K562 (cell line): Measurements from ENCODE around the gene OMG. TPM values are rescaled to one million over a fixed set of nuclear protein-coding genes. Genes with fewer than 3 reads are reported as not detected.
A peak's percentile ranks its signal among the peaks of the same experiment; 100 is the strongest.

Experiments used
- ARID3A ChIP-seq: IDR thresholded peaks from 2 replicates; pipeline ENCODE4 v1.6.1; 2012; ENCODE audit warnings: low read depth, low read length, improper control_type of control experiment, borderline replicate concordance
- FOXM1 ChIP-seq, 2 experiments: fragments of 450-650 bp in 1 of 2; sonication (generic) in 1 of 2; formaldehyde crosslinking in 1 of 2; IDR thresholded peaks; 2 replicates each; pipeline versions ENCODE4 v1.6.1 to v1.9.0; 2017 to 2022; ENCODE audit warnings: low read depth in 2 of 2, mild to moderate bottlenecking in 2 of 2, missing genetic modification reagents in 1 of 2, moderate library complexity in 1 of 2
- GABPB2 ChIP-seq: fragments of 250-450 bp; sonication (Bioruptor Pico); conservative IDR thresholded peaks from 2 replicates; pipeline ENCODE4 v1.5.1; 2021; ENCODE audit warnings: mild to moderate bottlenecking
- HDAC1 ChIP-seq, 2 experiments: fragments of 450-650 bp; IDR thresholded peaks; 2 replicates each; pipeline ENCODE4 v1.6.1; 2016 to 2017; ENCODE audit warnings: inconsistent platforms in 1 of 2, mild to moderate bottlenecking in 1 of 2, moderate library complexity in 1 of 2
- MBD1 ChIP-seq: fragments of 250-450 bp; sonication (Bioruptor Pico); IDR thresholded peaks from 2 replicates; pipeline ENCODE4 v1.8.0; 2022; ENCODE audit warnings: inconsistent platforms
- MBD2 ChIP-seq: sonication (generic); IDR thresholded peaks from 2 replicates; pipeline ENCODE4 v1.6.1; 2016; ENCODE audit warnings: low read depth, borderline replicate concordance
- MTA2 ChIP-seq: fragments of 450-650 bp; IDR thresholded peaks from 2 replicates; pipeline ENCODE4 v1.6.1; 2016; ENCODE audit warnings: low read depth
- NFATC3 ChIP-seq: fragments of 450-650 bp; IDR thresholded peaks from 2 replicates; pipeline ENCODE4 v1.6.1; 2017; ENCODE audit warnings: mild to moderate bottlenecking
- NFIX ChIP-seq: fragments of 250-450 bp; sonication (Bioruptor Pico); IDR thresholded peaks from 2 replicates; pipeline ENCODE4 v1.4.0; 2020; ENCODE audit warnings: low read depth, mild to moderate bottlenecking, moderate library complexity
- POLR3G ChIP-seq: IDR thresholded peaks from 2 replicates; pipeline ENCODE4 v1.6.1; 2011; ENCODE audit not compliant: insufficient read length, insufficient replicate concordance; ENCODE audit errors: extremely low read depth
- RBBP5 ChIP-seq: fragments of 200-600 bp; sonication (generic); IDR thresholded peaks from 2 replicates; pipeline ENCODE4 v1.6.1; 2012; ENCODE audit warnings: borderline replicate concordance, mild to moderate bottlenecking, low read length, control low read depth, inconsistent platforms; ENCODE audit not compliant: insufficient read depth, poor library complexity, severe bottlenecking
- SMARCE1 ChIP-seq: fragments of 450-650 bp; IDR thresholded peaks from 2 replicates; pipeline ENCODE4 v1.7.1; 2016; ENCODE audit warnings: mild to moderate bottlenecking
- TCF15 ChIP-seq: fragments of 250-450 bp; sonication (Bioruptor Pico); IDR thresholded peaks from 2 replicates; pipeline ENCODE4 v1.8.0; 2022; ENCODE audit warnings: moderate library complexity, mild to moderate bottlenecking, inconsistent platforms
- TCF7L2 ChIP-seq: fragments of 150-350 bp; IDR thresholded peaks from 2 replicates; pipeline ENCODE4 v1.6.1; 2016; ENCODE audit warnings: low read depth, mild to moderate bottlenecking, low read length, moderate library complexity
- TEAD1 ChIP-seq, 2 experiments: fragments of 450-650 bp in 1 of 2; sonication (generic) in 1 of 2; formaldehyde crosslinking; IDR thresholded peaks; 2 replicates each; pipeline versions ENCODE4 v1.4.0 to v1.8.0; 2020 to 2022; ENCODE audit warnings: mild to moderate bottlenecking in 2 of 2, missing genetic modification reagents in 1 of 2
- ZBTB9 ChIP-seq: fragments of 450-650 bp; formaldehyde crosslinking; IDR thresholded peaks from 2 replicates; pipeline ENCODE4 v1.4.0; 2020; ENCODE audit warnings: mild to moderate bottlenecking, moderate library complexity
- ZFPM2 ChIP-seq: fragments of 250-450 bp; sonication (Bioruptor Pico); IDR thresholded peaks from 2 replicates; pipeline ENCODE4 v1.5.1; 2022; ENCODE audit warnings: mild to moderate bottlenecking
- ZNF175 ChIP-seq: fragments of 200-800 bp; sonication (Bioruptor generic); IDR thresholded peaks from 2 replicates; pipeline ENCODE4 v1.6.1; 2016; ENCODE audit warnings: low read depth, mild to moderate bottlenecking, missing genetic modification characterization, missing compliant biosample characterization
- ZNF277 ChIP-seq: fragments of 250-450 bp; sonication (Bioruptor Pico); IDR thresholded peaks from 2 replicates; pipeline ENCODE4 v1.8.0; 2022; ENCODE audit warnings: inconsistent platforms, mild to moderate bottlenecking, moderate library complexity, borderline replicate concordance
- ZNF764 ChIP-seq: fragments of 250-450 bp; sonication (Bioruptor Pico); IDR thresholded peaks from 2 replicates; pipeline ENCODE4 v1.4.0; 2020; ENCODE audit warnings: low read depth, mild to moderate bottlenecking, moderate library complexity
- ZNF766 ChIP-seq: fragments of 200-800 bp; sonication (Bioruptor generic); conservative IDR thresholded peaks from 2 replicates; pipeline ENCODE4 v1.6.1; 2016; ENCODE audit warnings: missing genetic modification characterization, missing compliant biosample characterization
- polyA plus RNA-seq, 8 experiments: library from polyadenylated mRNA; depleted of rRNA in 4 of 8; stranded (reverse) in 5 of 8; unstranded in 3 of 8; fragments of >200 nt; fragmentation: Nextera tagmentation in 2 of 8; fragmentation: Illumina TruSeq in 1 of 8; extraction: Ambion mirVana in 2 of 8; extraction: Trizol in 1 of 8; gene quantifications; 2 replicates each; pipeline versions ENCODE4 v1.2.1 to v1.2.3, GENCODE V29; 2011 to 2014; ENCODE audit warnings: inconsistent platforms in 1 of 8, missing spikeins in 1 of 8
- total RNA-seq, 7 experiments: library from RNA; depleted of rRNA in 6 of 7; stranded (reverse); fragments of >200 nt in 6 of 7; fragmentation: Illumina TruSeq in 2 of 7; extraction: Trizol in 2 of 7; gene quantifications; 2 replicates each; pipeline versions ENCODE4 v1.2.1 to v1.2.3, GENCODE V29; 2011 to 2021; ENCODE audit warnings: low replicate concordance in 1 of 7

The OMG gene
- total and polyA plus RNA-seq, 9 of the 15 experiments (the other 6 are each of a cell fraction or from before 2014, with no cell fraction given): 0.41 TPM; not detected in 8

- TF ChIP-seq ARID3A: peak; percentile 83
- TF ChIP-seq NFIX (CRISPR knock-in tag): no peak
- 0 out of 2 replicates have a peak, but pooled peaks have one; percentile 44 for TF ChIP-seq ZNF175 (CRISPR knock-in tag)
- no peak for TF ChIP-seq ZNF764 (CRISPR knock-in tag)
- TF ChIP-seq TCF7L2: no peak
- peak in 1 of 2 experiments; percentile 68; a peak in 2 of 4 replicates for TF ChIP-seq HDAC1 (IDR thresholded peaks at IDR 0.05)
- TF ChIP-seq ZFPM2 (CRISPR knock-in tag): no peak
- TF ChIP-seq POLR3G: no peak
- no peak for TF ChIP-seq TCF15
- peak; percentile 45; the same call in 1 of the 2 replicates for TF ChIP-seq ZNF766 (CRISPR knock-in tag)
- TF ChIP-seq MBD1 (CRISPR knock-in tag): no peak
- TF ChIP-seq GABPB2 (CRISPR knock-in tag): no peak
- peak; percentile 74; the same call in 1 of the 2 replicates for TF ChIP-seq FOXM1 (IDR thresholded peaks at IDR 0.05; ENCODE audit: low read depth)
- TF ChIP-seq FOXM1 (CRISPR knock-in tag; IDR thresholded peaks at IDR 0.05; ENCODE audit: low read depth): no peak
- no peak for TF ChIP-seq ZBTB9 (CRISPR knock-in tag)
- peak; percentile 92 for TF ChIP-seq SMARCE1
- peak in 1 of 2 experiments; percentile 38; a peak in 1 of 4 replicates for TF ChIP-seq TEAD1 (CRISPR knock-in tag; IDR thresholded peaks at IDR 0.05)
- TF ChIP-seq NFATC3: no peak
- TF ChIP-seq ZNF277 (CRISPR knock-in tag): no peak
- no peak for TF ChIP-seq RBBP5
- peak; percentile 60 for TF ChIP-seq MTA2
- TF ChIP-seq MBD2: no peak
Observed at GRCh38 chr17:31339906-31340661, 43.0 kb upstream of the OMG start (continued).
